Lower leg skin (tissue), 4 donors: ENCODE results near the gene SMPD2. TPM values are rescaled to one million over a fixed set of nuclear protein-coding genes. Genes with fewer than 3 reads are reported as not detected.

ENCODE experiments used
- DNase-seq, 2 donors: peaks; one replicate each; pipeline ENCODE4 v3.0.0-alpha.2; 2019; ENCODE audit warnings: low spot score in 2 of 2
- H3K4me3 ChIP-seq: fragments of 200-600 bp; sonication (generic); 2 replicates; pipeline ENCODE4 v1.5.1; 2017; ENCODE audit warnings: mild to moderate bottlenecking, low read depth; ENCODE audit not compliant: poor library complexity, severe bottlenecking
- POLR2A ChIP-seq, 2 donors: fragments of 450-650 bp; IDR thresholded peaks; one replicate each; pipeline ENCODE4 v1.6.1; 2016 to 2017; ENCODE audit warnings: antibody characterized with exemption in 2 of 2, mild to moderate bottlenecking in 1 of 2, moderate library complexity in 1 of 2
- WGBS, 2 donors: methylation state at CpG; one replicate each; pipeline ENCODE4 v1.1.5; 2018; 5-methylcytosine and 5-hydroxymethylcytosine counted together
- intact Hi-C: fragments of 100-400 bp; cut with DNase I; formaldehyde crosslinking; loops from one replicate; pipeline ENCODE4 v1.15.0; 2023; ENCODE audit warnings: low total_unique reads
- total RNA-seq, 4 donors: library from RNA; depleted of rRNA; stranded (reverse); fragments of >200 nt; gene quantifications; one replicate each; pipeline ENCODE4 v1.1.0, GENCODE V29; 2016
- TF ChIP-seq, protein P1 (sequence below), 3 donors: fragments of 450-650 bp; IDR thresholded peaks; one replicate each; pipeline ENCODE4 v1.5.1; 2016; ENCODE audit warnings: antibody characterized with exemption in 3 of 3, mild to moderate bottlenecking in 3 of 3, moderate library complexity in 2 of 3

SMPD2 gene
- total RNA-seq, 4 donors from 2014 or later: 17.4 to 24.9 (median 20.8) TPM

DNA sequence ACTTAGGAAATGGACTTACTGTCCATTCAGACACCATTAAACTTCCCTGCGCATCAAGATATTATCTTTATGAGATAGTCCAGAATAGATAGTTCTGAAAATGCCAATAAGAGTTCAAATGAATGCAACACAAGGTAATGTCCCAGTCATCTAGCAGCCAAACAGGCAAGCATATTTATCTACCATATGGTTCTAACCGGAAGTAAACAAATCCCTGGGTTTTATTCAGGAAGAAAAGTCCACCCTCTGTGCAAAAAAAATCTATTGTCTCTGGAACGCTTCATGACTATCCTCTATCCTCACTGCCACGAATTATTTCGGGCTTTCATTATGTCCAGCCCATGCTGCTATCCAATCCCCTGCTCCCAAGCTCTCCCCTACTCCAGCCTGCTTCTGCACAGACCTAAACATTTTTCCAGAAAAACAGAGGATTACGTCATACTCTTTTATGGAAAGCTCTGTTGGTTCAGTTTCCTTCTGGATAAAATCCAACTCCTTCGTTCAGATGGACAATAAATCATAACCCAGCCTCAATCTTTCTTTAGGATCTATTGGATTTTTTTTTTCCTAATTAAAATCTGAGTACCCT, 11.5 kb upstream of the SMPD2 start:
- intact Hi-C loops: no loop called here
- TF ChIP-seq, protein P1, sequence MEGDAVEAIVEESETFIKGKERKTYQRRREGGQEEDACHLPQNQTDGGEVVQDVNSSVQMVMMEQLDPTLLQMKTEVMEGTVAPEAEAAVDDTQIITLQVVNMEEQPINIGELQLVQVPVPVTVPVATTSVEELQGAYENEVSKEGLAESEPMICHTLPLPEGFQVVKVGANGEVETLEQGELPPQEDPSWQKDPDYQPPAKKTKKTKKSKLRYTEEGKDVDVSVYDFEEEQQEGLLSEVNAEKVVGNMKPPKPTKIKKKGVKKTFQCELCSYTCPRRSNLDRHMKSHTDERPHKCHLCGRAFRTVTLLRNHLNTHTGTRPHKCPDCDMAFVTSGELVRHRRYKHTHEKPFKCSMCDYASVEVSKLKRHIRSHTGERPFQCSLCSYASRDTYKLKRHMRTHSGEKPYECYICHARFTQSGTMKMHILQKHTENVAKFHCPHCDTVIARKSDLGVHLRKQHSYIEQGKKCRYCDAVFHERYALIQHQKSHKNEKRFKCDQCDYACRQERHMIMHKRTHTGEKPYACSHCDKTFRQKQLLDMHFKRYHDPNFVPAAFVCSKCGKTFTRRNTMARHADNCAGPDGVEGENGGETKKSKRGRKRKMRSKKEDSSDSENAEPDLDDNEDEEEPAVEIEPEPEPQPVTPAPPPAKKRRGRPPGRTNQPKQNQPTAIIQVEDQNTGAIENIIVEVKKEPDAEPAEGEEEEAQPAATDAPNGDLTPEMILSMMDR (IDR thresholded peaks at IDR 0.05): no peak
- no peak for TF ChIP-seq POLR2A (IDR thresholded peaks at IDR 0.05)
- 39 to 50% methylated on average over 7 of the region's 7 CpGs for WGBS, 2 donors
- no peak for DNase-seq
- no peak overlapping the region for H3K4me3 ChIP-seq

DNA sequence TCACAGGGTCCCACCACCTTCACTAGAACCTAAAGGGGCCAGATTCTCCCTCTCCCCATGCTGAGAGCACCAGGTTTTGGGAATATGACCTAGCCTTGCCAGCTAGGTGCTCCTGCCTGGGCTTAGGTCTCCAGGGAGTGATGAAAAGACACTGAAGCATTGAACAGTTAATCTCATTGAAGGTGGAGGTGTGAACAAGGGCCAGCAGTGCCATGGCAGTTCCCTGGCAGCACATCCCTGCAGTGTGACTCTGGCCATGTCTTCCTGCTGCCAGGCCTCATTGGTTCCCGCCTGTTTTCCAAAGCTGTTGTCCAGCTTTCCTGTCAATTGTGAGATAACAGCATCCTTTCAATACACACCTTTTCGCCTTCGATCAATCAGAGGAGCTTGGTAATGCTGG, 11.0 kb upstream of the SMPD2 start:
- H3K4me3 ChIP-seq: no peak overlapping the region
- intact Hi-C loops: no loop called here
- 97 to 100% methylated on average over 3 of the region's 3 CpGs for WGBS, 2 donors
- no peak for DNase-seq
- TF ChIP-seq, protein P1 (IDR thresholded peaks at IDR 0.05): no peak
- no peak for TF ChIP-seq POLR2A (IDR thresholded peaks at IDR 0.05)

DNA sequence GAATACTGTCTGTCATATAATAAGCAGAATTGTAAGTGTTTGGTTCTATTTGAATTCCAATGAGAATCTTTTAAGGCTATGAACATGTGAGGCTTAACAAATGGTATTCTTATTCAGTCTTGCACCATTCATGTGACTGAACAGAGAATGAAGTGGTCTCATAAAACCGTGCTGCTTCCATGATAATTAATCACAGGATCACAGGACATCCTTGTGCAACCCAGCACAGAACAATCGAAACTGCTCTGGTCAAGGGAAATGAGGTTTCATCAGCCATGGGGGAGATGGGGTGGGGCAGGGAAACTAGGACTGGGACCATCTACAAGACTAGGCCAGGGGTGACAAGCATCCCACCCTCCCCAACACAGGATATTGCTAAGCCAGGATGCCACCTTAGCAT, 6.1 kb upstream of the SMPD2 start:
- TF ChIP-seq POLR2A (IDR thresholded peaks at IDR 0.05): no peak
- TF ChIP-seq, protein P1 (IDR thresholded peaks at IDR 0.05): no peak
- H3K4me3 ChIP-seq: no peak overlapping the region
- intact Hi-C loops: no loop called here
- no peak for DNase-seq
- 57 to 61% methylated on average over 2 of the region's 2 CpGs for WGBS, 2 donors

DNA sequence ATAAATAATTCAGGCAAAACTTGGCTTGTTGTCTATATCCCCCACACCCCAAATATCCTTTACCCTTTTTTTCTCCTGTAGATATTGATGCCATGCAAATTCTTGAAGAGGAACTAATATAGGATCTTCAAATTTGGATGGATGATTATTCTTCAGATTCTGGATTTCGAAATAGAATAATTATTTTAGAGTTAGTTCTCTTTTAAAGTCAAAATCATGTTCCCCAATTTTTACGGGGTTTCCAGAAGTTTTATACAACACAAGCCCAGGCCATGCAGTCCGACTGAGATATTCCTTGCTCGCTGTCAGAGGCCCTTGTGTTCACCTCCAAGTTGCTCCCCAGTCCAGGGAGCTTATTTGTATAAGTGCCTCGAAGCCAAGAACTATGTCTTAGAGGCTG, 4.5 kb upstream of the SMPD2 start:
- WGBS, 2 donors: 92% methylated on average over 5 of the region's 5 CpGs
- intact Hi-C loops: no loop called here
- no peak overlapping the region for H3K4me3 ChIP-seq
- DNase-seq: no peak
- TF ChIP-seq, protein P1 (IDR thresholded peaks at IDR 0.05): no peak
- TF ChIP-seq POLR2A (IDR thresholded peaks at IDR 0.05): no peak

DNA sequence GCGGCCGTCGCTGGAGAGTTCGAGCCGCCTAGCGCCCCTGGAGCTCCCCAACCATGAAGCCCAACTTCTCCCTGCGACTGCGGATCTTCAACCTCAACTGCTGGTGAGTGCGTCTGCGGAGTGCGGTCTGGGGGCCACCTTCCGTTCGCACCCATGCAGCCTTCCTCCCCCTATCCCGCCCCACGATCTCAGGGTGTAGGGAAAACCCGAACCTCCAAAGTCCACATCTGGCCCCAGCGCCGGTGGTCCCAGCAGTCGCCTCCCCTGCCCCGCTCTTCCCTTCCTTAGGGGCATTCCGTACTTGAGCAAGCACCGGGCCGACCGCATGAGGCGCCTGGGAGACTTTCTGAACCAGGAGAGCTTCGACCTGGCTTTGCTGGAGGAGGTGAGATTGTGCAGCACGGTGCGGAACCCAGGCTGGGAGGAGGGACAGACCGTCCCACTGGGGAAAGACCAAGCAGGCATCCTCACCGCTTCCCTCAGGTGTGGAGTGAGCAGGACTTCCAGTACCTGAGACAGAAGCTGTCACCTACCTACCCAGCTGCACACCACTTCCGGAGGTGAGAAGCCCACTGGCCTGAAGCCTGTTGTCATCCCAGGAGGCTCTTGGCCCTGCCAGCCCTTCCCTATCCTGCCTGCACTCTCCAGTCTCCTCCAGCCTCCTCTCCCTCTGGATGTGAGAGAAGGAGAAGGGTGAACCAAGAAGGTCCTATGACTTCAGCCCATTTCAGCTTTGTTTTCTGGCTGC, 719 bp downstream of the SMPD2 start:
- TF ChIP-seq POLR2A (IDR thresholded peaks at IDR 0.05): no peak
- TF ChIP-seq, protein P1 (IDR thresholded peaks at IDR 0.05): no peak
- peak in 1 of 2 donors; percentile 54 for DNase-seq
- intact Hi-C loops: no loop called here
- peak overlapping the region; percentile 74 for H3K4me3 ChIP-seq
- 0% methylated on average over 25 to 27 of the region's 31 CpGs for WGBS, 2 donors
